Kasumi-1 (cell line): ENCODE measurements around the gene SOAT1.
"Not testable (repeated sequence)": the region's sequence is repeated elsewhere in the genome, so short reads cannot be mapped to it uniquely, and the experiment has no call there.

Experiments
- DNase-seq, 2 experiments: peaks; one replicate each; lab custom pipeline; 2025; lab: John Stamatoyannopoulos, UW

The SOAT1 gene

DNA sequence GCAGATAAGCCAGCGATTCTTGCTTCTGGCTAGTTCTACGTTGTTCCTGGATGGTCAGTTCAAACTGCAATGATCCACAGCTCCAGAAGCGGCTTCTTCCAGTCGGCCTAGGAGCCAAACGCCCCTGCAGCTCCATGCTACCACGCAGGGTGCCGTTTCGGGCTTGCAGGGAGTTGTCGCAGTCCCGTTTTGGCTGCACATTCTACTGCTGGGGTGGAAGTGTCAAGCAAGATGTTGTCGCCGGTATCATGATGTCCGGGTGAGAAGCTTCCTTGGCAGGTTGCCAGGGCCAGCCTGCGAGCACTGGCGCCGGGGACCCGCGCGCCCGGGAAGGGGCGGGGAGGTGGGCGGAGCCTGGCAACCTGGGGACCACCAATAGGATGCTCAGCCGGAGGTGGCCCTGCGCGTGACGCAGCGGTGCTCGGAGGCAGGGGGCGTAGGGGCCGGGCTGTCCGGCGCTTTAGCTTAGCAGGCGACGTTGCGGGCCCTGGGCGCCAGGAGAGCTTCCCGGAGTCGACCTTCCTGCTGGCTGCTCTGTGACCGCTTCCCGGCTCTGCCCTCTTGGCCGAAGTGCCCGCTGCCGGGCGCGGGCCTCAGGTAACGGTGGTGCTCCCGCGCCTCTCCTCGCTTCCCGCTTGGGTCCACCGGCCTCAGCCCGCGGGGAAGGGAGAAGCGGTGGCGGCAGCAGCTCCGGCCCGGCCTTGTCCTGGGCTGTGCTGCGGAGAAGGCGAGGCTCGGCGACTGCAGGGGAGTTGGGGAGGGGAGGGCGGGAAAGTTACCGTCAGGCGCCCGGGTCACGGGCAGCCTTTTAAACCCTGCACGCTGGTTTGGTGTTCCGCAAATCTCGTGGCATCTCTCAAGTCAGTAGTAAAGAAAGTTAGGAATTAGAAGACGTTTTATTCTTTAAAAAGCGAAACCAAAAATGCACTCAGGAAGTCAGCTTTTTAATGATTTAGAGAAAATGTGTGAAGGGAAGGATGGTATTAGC is at the start of gene SOAT1:
Gene SOAT1, plus strand, starts transcription at position 458 of the 988 bp plus-strand sequence. CDS start 8,888 bp downstream, outside the sequence.
- DNase-seq, result peak; percentile 85 to 89

DNA sequence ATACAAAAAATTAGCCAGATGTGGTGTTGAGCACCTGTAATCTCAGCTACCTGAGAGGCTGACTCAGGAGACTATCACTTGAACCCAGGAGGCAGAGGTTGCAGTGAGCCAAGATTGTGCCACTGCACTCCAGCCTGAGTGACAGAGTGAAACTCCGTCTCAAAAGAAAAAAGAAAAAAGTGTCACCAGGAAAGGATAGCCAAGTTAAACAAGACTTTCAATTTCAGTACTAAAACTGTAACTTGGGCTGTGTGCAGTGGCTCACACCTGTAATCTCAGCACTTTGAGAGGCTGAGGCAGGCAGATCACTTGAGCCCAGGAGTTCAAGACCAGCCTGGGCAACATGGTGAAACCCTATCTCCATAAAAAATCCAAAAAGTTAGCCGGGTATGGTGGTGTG is 48.2 kb upstream of the SOAT1 start:
- not testable (repeated sequence) for DNase-seq

DNA sequence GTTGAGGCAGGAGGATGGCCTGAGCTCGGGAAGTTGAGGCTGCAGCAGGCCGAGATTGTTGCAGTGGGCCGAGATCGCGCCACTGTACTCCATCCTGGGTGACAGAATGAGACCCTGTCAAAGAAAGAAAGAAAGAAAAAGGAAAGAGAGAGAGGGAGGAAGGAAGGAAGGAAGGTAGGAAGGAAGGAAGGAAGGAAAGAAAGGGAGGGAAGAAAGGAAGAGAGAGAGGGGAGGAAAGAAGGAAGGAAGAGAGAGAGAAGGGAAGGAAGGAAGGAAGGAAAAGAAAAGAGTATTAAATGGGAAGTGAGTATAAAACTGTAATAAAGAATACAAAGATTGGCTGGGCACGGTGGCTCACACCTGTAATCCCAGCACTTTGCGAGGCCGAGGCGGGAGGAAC is 45.7 kb upstream of the SOAT1 start:
- DNase-seq, result no peak

DNA sequence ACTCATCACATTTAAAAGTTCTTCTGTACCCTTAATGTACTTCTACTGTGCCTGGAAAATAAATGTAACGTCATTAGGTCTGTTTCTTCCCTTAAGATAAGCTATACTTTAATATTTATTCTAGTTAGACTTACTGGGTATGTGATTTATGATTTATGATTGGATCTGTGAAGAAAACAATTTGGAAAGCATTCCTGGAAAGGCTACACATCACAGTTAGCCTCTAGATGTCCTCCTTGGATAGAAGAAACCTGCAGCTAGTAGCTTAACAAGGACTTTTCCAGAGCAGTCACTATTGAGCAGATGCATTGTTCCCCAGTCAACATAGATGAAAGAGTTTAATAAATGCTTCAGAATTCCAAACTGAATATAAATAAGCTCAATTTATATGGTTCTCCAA is 41.9 kb upstream of the SOAT1 start:
- DNase-seq, result peak; percentile 16 to 24

DNA sequence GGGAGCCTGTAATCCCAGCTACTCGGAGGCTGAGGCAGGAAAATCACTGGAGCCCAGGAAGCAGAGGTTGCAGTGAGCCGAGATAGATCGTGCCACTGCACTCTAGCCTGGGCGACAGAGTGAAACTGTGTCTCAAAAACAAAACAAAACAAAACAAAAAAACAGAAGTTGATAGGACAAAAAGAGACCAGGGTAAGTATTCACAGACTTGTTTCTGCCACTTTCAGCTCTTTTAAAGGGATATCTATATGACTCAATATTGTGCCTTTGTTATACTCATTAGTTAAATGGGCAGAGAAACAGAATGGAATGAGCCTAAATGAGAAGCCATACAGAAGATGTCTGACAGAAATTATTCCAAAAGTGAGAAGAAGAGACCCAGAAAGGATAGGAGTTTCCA is 41.0 kb upstream of the SOAT1 start:
- DNase-seq, result no peak

DNA sequence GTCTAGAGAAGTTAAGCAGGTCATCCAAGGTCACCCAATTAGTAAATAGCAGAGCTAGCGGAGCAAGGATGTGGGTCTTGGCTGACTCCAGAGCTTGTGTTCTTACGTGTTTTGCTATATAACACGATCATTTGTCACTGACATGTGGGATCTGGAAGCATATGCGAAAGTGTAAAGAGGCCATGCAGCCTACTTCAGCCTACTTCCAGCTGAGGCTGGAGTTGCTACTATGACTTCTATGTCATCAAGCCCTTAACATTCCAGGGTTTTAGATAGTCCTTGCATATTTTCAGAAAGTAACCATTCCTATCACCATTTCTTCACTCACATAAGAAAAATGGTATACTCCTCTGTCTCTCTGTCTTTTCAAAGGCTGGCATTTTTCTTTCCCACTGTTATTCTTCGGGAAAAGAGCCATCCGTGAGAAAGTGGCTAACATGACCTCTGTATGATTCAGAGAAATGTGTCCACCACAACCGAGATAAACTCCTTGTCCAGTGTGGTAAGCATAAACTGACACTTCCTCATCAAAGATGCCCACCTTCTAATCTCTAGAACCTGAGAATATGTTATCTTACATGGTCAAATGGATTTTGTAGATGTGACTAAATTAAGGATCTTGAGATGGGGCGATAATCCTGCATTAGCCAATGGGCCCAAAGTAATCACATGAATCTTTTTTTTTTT is 40.2 kb upstream of the SOAT1 start:
- no peak for DNase-seq

DNA sequence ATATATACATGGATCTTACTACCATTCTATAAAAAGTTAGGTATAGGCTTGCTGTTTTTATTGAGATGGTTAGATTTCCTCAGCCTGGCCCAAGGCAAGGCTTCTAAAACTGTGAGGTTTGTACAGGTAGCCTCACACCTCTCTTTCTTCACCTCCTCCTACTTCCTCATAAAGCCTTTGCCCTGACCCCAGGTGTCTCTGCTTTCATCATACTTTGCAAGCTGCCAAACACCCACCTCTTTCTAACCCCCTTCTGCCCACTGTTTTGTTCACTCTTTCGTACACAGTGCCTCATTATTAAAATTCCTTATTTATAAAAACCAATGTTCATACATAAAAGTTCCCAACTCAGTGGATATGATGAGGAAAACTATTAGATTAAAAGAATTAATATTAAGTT is 31.4 kb upstream of the SOAT1 start:
- no peak for DNase-seq

DNA sequence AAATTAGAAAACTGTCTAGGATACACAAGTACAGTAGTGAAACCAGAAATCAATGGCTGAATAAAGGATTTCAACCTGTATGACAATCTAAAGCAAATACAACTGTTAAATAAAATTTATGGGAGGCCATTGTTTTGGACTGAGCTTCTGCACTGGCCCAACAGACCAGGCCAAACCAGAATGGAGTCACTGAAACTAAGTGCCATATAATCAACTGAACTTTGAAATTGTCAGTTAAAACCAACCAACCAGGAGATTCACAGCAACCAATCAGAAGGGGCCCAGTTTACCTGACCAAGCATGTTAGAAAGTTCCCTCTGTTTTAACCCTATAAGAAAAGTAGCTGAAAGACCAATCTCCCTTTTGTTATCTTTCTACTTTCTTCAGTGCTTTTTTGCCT is 30.5 kb upstream of the SOAT1 start:
- no peak for DNase-seq

DNA sequence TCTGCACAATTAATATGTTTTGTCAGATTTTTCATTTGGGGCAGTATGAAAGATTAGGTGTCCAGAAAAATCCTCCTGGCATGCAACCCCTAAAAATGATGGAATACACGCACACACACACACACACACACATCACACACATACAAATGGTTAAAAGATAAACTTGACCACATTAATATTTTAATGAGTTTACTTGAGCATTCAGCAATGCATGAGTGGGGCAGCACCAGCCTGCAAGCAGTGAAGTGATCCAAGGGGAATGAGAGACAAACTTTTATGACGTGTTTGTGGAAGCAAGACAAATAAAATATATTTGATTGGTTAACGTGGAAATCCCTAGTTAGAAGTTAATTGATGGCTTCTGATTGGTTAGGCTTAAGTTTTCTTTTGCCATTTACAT is 29.1 kb upstream of the SOAT1 start:
- no peak for DNase-seq

DNA sequence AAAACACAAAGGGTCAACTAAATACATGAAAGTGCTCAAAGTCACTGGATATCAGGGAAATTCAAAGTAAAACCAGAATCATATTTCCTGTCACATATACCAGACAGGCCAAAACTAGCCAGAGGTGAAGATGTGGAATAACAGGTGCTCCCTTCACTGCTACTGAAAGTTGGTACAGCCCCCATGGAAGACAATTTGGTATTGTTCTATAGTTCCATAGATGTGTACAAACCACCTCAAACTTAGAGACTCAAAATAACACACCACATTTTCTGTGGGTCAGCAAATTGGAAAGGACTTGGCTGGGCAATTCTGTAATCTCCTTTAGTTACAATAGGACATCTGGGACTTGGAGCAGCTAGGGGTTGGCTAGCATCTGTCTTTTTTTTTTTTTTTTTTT is 24.5 kb upstream of the SOAT1 start:
- no peak for DNase-seq

DNA sequence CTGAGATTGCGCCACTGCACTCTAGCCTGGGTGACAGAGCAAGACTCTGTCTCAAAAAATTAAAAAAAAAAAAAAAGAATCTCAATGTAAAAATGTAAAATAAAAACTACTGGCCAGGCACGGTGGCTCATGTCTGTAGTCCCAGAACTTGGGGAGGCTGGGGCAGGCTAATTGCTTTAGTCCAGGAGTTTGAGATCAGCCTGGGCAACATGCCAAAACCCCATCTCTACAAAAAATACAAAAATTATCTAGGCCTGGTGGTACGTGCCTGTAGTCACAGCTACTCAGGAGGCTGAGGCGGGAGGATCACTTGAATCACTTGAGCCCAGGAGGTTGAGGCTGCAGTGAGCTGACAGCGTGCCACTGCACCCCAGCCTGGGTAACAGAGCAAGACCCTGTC is 19.2 kb upstream of the SOAT1 start:
- DNase-seq, result not testable (repeated sequence)

DNA sequence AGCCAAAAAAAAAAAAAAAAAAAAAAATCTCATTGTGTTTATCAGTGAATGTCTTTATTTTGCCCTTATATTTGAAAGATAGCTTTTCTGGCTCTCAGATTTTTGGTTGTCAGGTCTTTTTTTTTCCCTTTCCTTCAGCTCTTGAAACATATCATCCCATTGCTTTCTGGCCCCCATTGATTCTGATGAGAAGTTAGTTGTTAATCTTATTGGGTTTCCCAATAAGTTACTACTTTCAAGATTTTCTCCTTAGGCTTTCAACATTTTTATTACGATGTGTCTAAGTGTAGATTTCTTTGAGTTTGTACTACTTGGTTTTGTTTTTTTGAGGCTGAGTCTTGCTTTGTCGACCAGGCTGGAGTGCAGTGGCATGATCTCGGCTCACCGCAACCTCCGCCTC is 14.7 kb upstream of the SOAT1 start:
- peak in 1 of 2 experiments; percentile 18 for DNase-seq

DNA sequence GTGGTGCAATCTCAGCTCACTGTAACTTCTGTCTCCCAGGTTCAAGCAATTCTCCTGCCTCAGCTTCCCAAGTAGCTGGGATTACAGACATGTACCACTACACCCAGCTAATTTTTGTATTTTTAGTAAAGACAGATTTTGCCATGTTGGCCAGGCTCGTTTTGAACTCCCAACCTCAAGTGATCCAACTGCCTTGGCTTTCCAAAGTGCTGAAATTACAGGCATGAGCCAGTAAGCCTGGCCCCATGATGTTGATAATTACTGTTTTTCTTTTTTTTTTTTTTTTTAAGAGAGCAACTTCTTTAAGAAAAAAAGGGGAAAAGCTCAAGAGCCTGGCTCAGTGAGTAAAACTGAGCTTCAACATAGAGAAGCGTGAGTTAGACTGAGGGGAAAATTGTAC is 9.6 kb upstream of the SOAT1 start:
- DNase-seq, result no peak

DNA sequence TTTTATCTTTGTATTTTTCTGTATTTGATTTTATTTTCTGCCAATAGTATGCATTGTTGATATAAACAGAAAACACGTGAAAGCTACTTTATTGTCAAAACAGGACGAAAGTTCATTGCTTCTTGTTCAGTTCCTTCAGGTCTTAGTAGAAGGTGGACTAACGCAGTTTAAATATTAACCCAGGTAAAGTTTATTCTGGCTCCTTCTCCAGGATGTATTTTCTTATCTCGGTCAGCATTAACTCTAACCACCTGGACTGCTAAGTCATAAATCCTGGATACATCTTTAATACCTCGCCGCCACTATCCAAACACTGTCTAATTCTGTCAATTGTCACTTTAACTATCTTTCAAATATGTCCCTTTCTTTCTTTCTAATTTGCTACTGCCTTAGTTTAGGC is 5.7 kb upstream of the SOAT1 start:
- DNase-seq, result no peak

DNA sequence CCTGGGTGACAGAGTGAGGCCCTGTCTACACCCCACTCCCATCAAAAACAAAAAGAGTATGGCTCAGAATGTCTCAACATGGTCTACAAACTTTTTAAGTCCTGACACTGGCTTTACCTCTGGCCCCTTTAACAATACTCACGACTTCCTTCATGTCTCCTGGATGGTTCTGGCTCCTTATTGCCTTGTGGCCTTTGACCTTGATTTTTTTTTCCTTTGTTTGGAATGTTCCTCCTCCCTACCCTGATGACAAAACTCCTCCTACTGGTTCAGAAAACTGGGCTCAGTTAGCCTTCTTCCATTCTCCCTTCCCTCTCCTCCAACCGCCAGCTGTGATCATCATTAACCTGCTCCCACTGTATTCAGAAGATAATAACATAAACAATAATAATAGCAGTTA is 4.6 kb upstream of the SOAT1 start:
- DNase-seq, result no peak

DNA sequence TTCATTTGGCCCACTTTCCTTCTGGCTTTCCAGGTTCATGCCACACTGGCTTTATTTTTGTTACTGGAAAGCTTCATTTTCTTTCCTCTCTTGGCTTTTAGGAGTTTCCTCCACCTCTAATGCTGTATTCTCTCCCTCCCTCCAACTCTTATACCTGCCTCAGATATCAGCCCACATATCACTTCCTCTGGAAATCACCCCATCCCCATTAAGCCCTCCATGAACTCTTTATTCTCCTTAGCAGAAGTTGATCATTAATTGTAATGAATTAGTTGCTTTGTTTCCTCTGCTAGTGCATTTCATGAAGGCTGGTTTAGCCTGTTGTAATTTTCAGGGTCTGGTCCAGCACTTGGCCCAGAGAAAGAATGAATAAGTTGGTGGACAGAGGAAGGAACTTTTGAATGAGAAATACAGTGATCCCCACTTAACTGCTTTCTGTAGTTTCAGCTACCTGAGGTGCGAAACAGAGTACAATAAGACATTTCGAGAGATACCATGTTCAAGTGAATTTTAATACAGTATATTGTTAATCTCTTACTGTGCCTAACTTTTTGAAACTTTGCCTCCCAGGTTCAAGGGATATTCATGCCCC is 1.7 kb downstream of the SOAT1 start:
- DNase-seq, result no peak

DNA sequence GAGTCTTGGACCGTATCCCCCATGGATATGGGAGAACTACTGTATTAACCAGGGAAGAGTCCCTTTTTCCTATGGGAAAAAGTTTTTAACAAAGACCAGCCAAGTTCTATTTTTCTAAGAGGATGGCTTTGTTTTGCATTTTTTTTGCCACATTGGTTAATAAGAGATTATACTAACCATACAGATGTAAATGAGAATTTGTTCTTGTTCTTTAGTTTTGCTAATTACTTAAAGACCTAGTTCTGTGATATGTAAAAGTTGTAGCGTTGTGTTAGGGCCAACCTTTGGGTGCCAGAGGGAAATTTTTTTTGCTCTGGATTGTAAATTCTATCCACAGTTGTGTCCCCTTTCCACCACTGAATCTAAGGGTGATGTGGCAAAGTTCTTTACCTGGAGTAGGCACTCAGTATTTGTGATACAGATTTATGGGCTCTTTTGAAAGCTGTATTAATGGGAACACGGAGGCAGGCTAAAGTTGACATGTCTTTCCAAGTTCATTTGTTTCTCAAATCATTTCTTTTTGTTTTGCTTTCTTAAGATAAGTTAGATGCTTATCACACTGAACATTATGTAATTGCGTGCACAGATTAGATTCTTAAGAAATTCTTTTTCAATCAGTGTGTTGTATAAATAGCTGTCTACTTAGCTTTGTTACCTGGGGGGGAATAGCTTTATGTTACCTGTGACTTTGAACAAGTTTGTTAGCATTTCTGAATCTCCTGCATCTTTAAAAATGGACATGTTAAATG is 2.9 kb downstream of the SOAT1 start:
- DNase-seq, result no peak

DNA sequence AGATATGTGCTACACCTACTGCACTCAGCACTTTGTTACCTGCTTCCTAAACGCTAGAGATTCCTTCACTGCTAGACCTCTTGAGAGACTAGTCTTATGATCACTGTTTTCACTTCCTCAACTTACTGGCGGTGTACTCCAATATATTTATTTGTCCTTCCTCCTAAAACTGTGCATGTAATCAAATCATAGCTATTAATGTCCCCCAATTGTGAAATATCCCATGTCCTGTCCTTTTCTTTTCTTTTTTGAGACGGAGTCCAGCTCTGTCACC is 3.4 kb downstream of the SOAT1 start:
- DNase-seq, result no peak

DNA sequence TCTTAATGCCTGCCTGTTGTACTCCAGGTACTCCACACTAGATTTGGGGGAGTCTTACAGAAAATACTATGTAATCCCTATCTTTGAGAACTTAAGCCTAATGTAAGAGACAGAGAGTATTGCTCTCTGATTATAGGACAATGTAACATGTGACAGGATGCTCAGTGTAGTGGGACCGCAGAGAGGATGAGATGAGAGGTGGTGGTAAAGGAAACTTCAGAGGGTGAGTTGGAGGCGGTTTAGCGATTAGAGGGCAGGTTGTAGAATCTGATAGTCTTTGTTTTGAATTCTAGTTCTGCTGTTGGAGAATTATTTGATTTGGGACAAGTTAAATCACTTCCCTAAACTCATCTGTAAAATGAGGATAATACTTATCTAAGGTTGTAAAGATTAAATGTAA is 5.4 kb downstream of the SOAT1 start:
- DNase-seq, result no peak

DNA sequence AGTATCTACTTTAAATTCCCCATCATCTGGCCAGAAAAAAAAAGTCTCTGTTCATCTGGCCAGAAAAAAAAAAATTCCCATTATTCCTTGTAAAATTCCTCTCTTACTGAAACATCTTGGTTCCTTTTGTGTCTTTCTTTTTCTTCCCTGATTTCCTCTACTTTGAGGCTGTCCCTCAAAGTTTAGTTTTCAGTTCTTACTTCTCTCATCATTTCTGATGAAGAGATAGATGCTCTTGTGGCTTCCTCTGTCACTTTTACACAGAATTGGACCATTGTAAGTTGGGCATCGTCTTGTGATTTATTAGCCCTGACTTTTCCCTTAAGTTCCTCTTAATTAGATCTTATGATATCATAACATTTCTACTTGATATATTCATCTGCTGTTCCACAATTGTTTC is 6.5 kb downstream of the SOAT1 start:
- no peak for DNase-seq

DNA sequence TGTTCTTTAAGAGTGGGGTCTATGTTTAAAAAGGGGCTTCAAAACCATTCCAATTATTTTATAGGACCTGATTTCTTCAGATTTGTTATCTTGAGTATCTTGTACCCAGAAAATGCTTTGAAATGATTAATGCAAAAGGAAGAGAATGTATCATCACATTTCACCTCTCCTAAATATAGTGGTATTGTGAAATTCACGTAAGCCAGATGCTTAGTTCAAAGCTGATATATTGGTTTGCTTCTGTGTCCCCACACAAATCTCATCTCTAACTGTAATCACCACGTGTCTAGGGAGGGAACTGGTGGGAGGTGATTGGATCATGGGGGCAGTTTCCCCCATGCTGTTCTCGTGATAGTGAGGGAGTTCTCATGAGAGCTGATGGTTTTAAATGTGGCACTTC is 8.5 kb downstream of the SOAT1 start:
- DNase-seq, result no peak

DNA sequence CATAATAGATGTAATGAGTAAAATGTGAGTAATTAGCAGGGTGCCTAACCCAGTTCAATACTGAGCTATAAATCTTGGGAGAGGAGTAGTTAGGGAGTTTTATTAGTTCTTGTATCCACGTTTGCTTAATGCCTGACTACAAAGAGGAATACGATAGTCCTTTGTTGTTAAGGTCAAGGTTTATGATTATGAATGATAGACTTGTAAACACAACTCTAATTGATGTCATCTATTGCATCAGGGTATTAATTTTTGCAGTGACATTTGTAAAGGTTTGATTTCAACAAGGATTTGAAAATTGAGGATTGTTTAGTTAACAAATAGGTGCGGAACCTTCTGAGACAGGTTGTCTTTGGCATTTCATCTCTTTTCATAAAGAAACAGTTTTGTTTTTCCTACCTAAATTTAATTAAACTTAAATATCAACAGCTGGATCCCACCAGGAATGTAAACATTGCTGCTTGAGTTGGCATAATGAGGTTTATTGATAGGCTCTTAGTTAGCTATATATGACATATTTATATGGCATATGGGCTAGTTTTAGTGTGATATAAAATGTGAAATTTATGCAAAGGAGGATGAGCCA is 9.7 kb downstream of the SOAT1 start:
- DNase-seq, result no peak
